DND-41 (cell line): ENCODE data around the gene MORN4.

Experiments used
- EZH2 ChIP-seq: IDR thresholded peaks from 3 replicates; pipeline ENCODE4 v1.6.1; 2012; ENCODE audit warnings: borderline replicate concordance, low read depth, mild to moderate bottlenecking, moderate library complexity, low read length, inconsistent platforms; ENCODE audit not compliant: severe bottlenecking
- TF ChIP-seq, protein P1 (sequence below): IDR thresholded peaks from 2 replicates; pipeline ENCODE4 v1.5.1; 2012; ENCODE audit warnings: borderline replicate concordance, low read length, moderate library complexity, mild to moderate bottlenecking; ENCODE audit not compliant: poor library complexity, severe bottlenecking; ENCODE audit errors: extremely low read depth

- TF ChIP-seq, protein P1, sequence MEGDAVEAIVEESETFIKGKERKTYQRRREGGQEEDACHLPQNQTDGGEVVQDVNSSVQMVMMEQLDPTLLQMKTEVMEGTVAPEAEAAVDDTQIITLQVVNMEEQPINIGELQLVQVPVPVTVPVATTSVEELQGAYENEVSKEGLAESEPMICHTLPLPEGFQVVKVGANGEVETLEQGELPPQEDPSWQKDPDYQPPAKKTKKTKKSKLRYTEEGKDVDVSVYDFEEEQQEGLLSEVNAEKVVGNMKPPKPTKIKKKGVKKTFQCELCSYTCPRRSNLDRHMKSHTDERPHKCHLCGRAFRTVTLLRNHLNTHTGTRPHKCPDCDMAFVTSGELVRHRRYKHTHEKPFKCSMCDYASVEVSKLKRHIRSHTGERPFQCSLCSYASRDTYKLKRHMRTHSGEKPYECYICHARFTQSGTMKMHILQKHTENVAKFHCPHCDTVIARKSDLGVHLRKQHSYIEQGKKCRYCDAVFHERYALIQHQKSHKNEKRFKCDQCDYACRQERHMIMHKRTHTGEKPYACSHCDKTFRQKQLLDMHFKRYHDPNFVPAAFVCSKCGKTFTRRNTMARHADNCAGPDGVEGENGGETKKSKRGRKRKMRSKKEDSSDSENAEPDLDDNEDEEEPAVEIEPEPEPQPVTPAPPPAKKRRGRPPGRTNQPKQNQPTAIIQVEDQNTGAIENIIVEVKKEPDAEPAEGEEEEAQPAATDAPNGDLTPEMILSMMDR, result no peak
- no peak for TF ChIP-seq EZH2
Observed at GRCh38 chr10:97570789-97571471, 62.4 kb downstream of the MORN4 start.
